ENCODE data around the gene C2CD2. TPM values are rescaled to one million over a fixed set of nuclear protein-coding genes. Genes with fewer than 3 reads are reported as not detected.

C2CD2 gene
- total RNA-seq, 4 donors from 2014 or later, result 39.4 to 79.5 (median 49.4) TPM

GRCh38 chr21:41876928-41877652, 76.7 kb downstream of the C2CD2 start:
- TF ChIP-seq CTCF (IDR thresholded peaks at IDR 0.05) (no peak), POLR2A (IDR thresholded peaks at IDR 0.05) (no peak)
- WGBS, 2 donors, result 91 to 92% methylated on average over 11 of the region's 11 CpGs
- no peak overlapping the region for H3K4me3 ChIP-seq (ENCODE audit: low read depth, poor library complexity, severe bottlenecking)
- intact Hi-C loops (cut with DNase I; ENCODE audit: low total_unique reads), result no loop called here
- no peak for DNase-seq (ENCODE audit: low spot score in 2 of 2)

- 82 to 91% methylated on average over 5 to 8 of the region's 8 CpGs for WGBS, 2 donors
- no peak for TF ChIP-seq CTCF (IDR thresholded peaks at IDR 0.05)
- no peak for TF ChIP-seq POLR2A (IDR thresholded peaks at IDR 0.05)
- no peak for DNase-seq (ENCODE audit: low spot score in 2 of 2)
- no peak overlapping the region for H3K4me3 ChIP-seq (ENCODE audit: low read depth, poor library complexity, severe bottlenecking)
- intact Hi-C loops (cut with DNase I; ENCODE audit: low total_unique reads), result no loop called here
These were observed 77.4 kb downstream of the C2CD2 start for GRCh38 chr21:41876396-41876795.

GRCh38 chr21:41875086-41875485, 78.7 kb downstream of the C2CD2 start:
- 93 to 98% methylated on average over 8 of the region's 8 CpGs for WGBS, 2 donors
- intact Hi-C loops (cut with DNase I; ENCODE audit: low total_unique reads), result no loop called here
- no peak overlapping the region for H3K4me3 ChIP-seq (ENCODE audit: low read depth, poor library complexity, severe bottlenecking)

GRCh38 chr21:41874611-41875010, 79.2 kb downstream of the C2CD2 start:
- no peak overlapping the region for H3K4me3 ChIP-seq (ENCODE audit: low read depth, poor library complexity, severe bottlenecking)
- TF ChIP-seq CTCF (IDR thresholded peaks at IDR 0.05) (no peak), POLR2A (IDR thresholded peaks at IDR 0.05) (no peak)
- DNase-seq (ENCODE audit: low spot score in 2 of 2), result no peak
- intact Hi-C loops (cut with DNase I; ENCODE audit: low total_unique reads), result no loop called here
- WGBS, 2 donors, result 83 to 90% methylated on average over 11 of the region's 11 CpGs

More at GRCh38 chr21:41875086-41875485, 78.7 kb downstream of the C2CD2 start:
- TF ChIP-seq CTCF (IDR thresholded peaks at IDR 0.05), result no peak
- no peak for TF ChIP-seq POLR2A (IDR thresholded peaks at IDR 0.05)
- no peak for DNase-seq (ENCODE audit: low spot score in 2 of 2)

GRCh38 chr21:41873426-41873825, 80.4 kb downstream of the C2CD2 start:
- no peak for DNase-seq (ENCODE audit: low spot score in 2 of 2)
- H3K4me3 ChIP-seq (ENCODE audit: low read depth, poor library complexity, severe bottlenecking), result no peak overlapping the region
- intact Hi-C loops (cut with DNase I; ENCODE audit: low total_unique reads), result no loop called here
- WGBS, 2 donors, result 89 to 93% methylated on average over 6 of the region's 6 CpGs
- TF ChIP-seq POLR2A (IDR thresholded peaks at IDR 0.05) (no peak), CTCF (IDR thresholded peaks at IDR 0.05) (no peak)

GRCh38 chr21:41873005-41873404, 80.8 kb downstream of the C2CD2 start:
- 87 to 91% methylated on average over 13 of the region's 13 CpGs for WGBS, 2 donors
- H3K4me3 ChIP-seq (ENCODE audit: low read depth, poor library complexity, severe bottlenecking), result no peak overlapping the region
- TF ChIP-seq CTCF (IDR thresholded peaks at IDR 0.05) (no peak), POLR2A (IDR thresholded peaks at IDR 0.05) (no peak)
- DNase-seq (ENCODE audit: low spot score in 2 of 2), result no peak
- intact Hi-C loops (cut with DNase I; ENCODE audit: low total_unique reads), result no loop called here
